CD1c-positive myeloid dendritic cell (primary cell): ENCODE results near the gene PLK3.
A peak's percentile ranks its signal among the peaks of the same experiment; 100 is the strongest.
"Not testable (repeated sequence)": the region's sequence is repeated elsewhere in the genome, so short reads cannot be mapped to it uniquely, and the experiment has no call there.

Source experiments
- DNase-seq: peaks from one replicate; pipeline ENCODE4 v3.0.0-alpha.2; 2016; ENCODE audit errors: extremely low spot score

PLK3 gene

GRCh38 chr1:44799770-44800584, at the start of gene PLK3:
TSS of gene PLK3 (plus strand) at chr1:44800377. CDS start at chr1:44800464, 87 bp downstream.
- peak; percentile 98 for DNase-seq

DNA sequence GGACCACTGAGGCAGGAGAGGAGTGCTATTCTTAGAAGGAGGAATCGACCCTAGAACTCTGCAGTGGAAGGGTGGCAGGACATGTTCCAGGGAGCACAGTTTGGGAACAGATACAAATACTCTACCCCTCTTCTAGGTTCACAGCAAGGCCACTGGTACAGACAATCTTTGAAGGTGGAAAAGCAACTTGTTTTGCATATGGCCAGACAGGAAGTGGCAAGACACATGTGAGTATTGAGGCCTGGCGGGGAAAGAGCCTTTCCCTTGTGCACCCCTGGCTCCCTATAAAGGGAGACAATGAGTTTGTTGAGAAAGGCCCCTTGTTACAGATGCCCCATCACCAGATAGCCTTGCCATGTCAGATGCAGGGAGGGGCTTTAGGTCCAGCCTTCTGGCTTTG, 42.8 kb upstream of the PLK3 start:
- DNase-seq: no peak

- no peak for DNase-seq
Measured at GRCh38 chr1:44759077-44759476, 41.1 kb upstream of the PLK3 start.

DNA sequence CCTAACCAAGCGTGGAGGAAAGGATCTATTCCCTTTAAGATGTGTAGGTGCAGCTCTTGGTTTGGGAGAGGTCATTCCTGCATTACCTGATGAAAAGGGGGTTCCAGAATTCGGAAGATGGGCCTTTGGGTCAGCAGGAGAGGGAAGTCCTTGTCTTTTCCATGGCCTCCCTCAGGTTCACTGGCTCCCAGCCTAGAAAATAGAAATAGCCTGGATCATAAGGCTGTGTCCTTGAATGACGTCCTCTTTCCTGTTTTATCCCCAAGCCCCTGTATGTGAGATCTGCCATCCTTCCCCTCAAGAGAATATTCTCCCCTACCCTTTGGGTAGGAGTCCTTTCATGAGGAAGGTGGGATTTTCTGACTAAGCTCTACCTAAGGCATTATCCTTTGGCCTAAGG, 39.3 kb upstream of the PLK3 start:
- no peak for DNase-seq

DNA sequence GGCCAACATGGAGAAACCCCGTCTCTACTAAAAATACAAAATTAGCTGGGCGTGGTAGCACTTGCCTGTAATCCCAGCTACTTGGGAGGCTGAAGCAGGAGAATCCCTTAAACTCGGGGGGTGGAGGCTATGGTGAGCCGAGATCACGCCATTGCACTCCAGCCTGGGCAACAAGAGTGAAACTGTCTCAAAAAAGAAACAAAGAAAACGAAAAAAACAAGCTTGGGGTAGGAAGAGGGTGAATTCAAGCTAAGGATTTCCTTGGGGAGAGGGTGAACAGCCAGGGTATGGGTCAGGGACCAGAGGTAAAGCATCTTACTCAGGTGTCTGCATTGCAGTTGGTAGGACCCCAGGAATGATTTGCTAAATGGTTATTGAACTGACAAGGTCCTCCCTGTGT, 33.8 kb upstream of the PLK3 start:
- not testable (repeated sequence) for DNase-seq

DNA sequence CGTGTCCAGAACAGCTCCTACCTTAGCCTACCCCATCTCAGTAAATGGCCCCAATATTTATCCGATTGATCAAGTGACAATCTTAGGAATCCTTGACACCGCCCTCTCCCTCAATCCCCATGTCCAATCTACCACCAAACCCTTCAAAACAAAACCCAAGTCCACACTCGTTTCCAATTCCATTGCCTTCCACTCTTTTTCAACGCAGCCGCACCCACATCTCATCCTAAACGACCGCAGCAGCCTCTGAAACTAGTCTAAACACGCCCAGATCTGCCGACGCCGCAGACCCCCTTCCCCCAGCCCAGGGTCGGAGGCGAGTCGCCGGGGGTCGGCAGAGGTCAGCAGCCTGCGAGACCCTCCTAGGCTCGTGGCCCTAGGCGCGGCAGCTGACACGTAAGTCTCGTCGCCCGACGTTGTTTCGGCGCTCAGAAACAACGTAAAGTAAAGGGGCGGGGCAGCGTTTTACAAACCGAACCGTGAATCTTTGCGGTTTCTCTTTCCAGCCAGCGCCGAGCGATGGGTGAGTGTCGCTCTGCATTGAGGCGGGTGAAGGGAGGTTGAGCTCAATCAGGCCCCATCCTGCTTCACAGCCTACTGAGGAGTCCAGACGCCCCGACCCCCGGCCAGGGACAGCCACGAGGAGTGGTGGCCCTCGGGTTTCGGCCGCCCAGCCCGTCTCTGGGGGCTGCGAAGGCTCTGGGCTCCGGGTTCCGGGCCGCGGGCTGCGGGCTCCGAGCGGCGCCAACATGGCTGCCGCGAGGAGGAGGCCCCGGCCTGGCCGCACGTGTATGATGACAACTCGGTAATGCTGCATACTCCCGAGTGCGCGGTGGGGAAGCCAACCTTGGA, 24.9 kb upstream of the PLK3 start, which contains the start of gene RPS8:
Gene RPS8, plus strand, starts transcription at position 463 of the 852 bp plus-strand sequence. Its CDS starts 57 bp downstream, at position 520.
- peak; percentile 96 for DNase-seq

DNA sequence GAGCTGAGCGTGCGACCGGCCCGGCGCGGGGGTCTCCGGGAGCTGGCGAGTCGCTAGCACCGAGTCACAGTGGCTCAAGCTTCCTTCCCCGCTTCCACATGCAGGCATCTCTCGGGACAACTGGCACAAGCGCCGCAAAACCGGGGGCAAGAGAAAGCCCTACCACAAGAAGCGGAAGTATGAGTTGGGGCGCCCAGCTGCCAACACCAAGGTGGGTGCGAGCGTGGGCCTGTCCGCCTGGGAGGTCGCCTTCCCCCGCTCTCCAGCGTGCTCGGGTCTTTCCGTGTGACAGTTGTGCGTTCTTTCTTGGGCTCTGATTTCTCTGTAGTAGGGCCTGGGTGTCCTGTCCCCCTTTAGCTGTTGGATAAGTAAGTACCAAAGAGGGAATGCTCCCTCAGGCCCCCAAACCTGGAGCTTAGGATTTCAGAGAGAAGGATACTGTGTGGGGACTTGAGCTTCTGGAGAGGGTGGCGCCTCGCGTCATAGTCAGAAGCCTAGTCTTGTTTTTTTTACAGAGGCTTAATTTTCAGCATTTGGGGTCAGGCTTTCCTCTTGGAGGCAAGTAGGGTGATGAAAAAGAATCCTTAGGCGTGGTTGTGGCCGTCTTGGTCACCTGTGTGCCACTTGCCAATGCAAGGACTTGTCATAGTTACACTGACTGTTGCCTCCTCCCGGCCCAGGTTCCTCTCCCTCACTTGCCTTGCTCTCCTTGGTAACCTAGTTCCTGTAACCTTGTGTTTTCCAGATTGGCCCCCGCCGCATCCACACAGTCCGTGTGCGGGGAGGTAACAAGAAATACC, 24.0 kb upstream of the PLK3 start:
- DNase-seq: peak; percentile 35

GRCh38 chr1:44776730-44777068, 23.5 kb upstream of the PLK3 start:
- no peak for DNase-seq

GRCh38 chr1:44777547-44777946, 22.6 kb upstream of the PLK3 start:
- DNase-seq: peak; percentile 35

DNA sequence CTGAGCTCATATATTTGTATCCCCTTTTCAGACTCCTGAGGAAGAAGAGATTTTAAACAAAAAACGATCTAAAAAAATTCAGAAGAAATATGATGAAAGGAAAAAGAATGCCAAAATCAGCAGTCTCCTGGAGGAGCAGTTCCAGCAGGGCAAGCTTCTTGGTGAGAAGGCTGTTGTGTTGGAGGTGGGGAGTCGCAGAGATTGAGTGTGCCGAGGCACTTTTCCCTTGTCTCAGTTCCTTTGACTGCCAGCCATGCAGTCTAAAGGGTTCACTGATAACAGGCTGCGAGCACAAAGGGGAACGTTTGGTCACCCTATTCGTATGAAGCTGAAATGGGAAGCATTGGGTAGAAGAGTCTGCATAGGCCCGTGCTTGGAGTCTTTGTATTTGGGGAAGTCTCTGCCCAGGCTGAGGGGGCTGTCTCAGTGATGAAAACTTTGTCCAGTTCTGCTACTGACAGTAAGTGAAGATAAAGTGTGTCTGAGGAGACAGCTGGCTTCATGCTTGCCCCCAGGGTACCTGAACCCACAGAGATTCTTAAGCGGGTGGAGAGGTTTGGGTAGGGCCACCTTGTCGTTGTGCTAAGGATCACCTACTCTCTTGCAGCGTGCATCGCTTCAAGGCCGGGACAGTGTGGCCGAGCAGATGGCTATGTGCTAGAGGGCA, 22.1 kb upstream of the PLK3 start:
- DNase-seq: peak; percentile 88

- no peak for DNase-seq
Measured at GRCh38 chr1:44778705-44779576, 21.2 kb upstream of the PLK3 start.

DNA sequence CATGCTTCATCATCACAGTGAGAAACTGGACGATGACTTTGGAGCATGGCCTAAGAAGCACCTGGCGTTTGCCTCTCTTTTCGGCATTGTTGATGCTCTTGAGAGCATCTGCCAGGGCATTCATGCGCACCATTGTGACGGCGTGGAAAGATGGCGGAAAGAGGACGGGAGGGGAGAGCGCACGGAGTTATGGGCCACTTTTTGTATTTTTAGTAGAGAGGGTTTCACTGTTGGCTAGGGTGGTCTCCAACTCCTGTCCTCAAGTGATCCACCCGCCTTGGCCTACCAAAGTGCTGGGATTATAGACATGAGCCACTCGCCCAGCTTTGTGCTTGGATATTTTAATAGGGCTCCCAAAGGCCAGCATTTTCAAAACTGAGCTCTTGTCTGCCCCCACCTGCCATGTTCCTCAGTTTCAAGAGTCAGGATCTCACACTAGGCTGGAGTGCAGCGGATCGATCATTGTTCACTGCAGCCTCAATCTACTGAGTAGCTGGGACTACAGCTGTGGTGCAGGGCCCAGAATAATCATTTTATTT, 19.5 kb upstream of the PLK3 start:
- no peak for DNase-seq

GRCh38 chr1:44783697-44784093, 16.5 kb upstream of the PLK3 start:
- no peak for DNase-seq

DNA sequence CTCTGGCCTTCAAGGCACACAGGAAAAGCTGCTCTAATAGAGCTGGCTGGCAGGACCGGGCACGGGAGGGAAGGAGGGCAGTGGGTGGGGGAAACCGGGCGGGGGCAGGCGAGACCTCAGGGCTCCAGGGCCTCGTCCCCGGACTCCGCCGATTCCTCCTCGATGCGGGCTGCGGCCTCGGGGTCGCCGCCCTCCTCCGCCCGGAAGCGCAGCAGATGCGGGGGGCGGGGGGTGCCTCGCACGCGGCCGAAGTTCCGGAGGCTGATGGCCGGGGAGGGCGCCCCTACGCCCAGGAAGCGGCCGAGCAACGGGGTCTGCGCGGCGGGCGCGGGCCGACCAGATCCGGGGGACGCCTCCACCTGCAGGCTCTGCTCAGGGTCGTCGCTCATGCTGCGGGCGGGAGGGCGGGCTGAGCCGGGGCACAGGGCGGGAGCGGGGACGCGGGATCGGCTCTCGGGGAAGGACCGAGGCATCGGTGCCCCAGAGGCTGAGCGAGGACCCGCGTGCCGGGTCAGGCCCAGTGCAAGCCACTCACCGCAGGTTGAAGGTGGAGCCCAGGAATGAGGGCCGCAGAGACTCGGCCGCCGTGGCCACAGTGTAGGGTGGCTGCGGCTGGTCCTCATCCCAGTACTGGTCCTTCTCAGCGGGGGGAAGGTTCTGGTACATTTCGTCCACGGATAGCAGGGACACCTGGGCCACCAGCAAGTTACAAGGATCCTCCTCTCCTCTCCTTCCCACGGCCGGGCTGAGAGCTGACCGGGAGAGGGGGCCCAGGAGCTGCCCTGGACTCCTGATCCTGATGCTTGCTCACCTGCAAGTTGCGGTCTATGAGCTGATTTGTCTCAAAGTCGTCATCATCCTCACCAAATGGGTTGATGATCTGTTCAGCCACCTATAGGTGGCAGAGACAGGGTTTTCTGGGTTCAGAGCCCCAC, 15.8 kb upstream of the PLK3 start:
- DNase-seq: no peak

GRCh38 chr1:44785029-44785380, 15.2 kb upstream of the PLK3 start:
- no peak for DNase-seq

GRCh38 chr1:44785501-44786137, 14.6 kb upstream of the PLK3 start:
- DNase-seq: no peak

- DNase-seq: peak; percentile 81
Measured at GRCh38 chr1:44786138-44786840, 13.9 kb upstream of the PLK3 start.

DNA sequence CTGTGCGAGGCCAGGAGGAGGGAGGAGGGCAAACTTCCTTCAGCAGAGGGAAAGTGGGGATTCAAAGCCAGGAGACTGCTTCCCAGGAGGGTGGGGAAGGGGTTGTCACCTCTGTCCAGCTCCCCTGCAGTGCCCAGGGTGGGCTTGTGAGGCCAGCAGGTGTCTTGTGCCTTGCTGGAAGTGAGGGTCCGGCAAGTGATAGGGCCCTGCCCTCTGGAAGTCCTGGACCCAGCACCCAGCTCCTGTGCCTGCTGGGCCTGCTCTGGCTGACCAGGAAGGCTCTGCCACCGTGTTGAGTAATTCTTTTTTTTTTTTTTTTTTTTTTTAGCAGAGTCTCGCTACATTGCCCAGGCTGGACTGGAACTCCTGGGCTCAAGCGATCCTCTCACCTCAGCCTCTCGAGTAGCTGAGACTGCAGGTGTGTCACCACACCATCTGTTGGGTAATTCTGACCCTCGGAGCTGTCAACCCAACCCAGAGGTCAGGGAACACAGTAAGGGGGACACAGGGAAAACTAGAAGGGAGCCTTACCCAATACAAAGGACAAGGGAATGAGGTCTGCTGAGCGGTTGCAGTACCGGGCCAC, 13.2 kb upstream of the PLK3 start:
- DNase-seq: no peak
